Measurements from ENCODE around the gene CD79B.

The CD79B gene

GRCh38 chr17:63954402-63955063, 22.4 kb upstream of the CD79B start:
- DNase-seq (ENCODE audit: low read depth in 2 of 2) = no peak

- DNase-seq (ENCODE audit: low read depth in 2 of 2) = peak in 1 of 2 donors; percentile 19
Observed at GRCh38 chr17:63950940-63951907, 19.1 kb upstream of the CD79B start.

- no peak for DNase-seq (ENCODE audit: low read depth in 2 of 2)
Observed at GRCh38 chr17:63949576-63950250, 17.6 kb upstream of the CD79B start.

GRCh38 chr17:63948521-63948920, 16.4 kb upstream of the CD79B start:
- DNase-seq (ENCODE audit: low read depth in 2 of 2) = no peak

GRCh38 chr17:63947711-63948330, 15.7 kb upstream of the CD79B start:
- no peak for DNase-seq (ENCODE audit: low read depth in 2 of 2)

- peak; percentile 46 to 48 for DNase-seq (ENCODE audit: low read depth in 2 of 2)
Observed at GRCh38 chr17:63946440-63947363, 14.6 kb upstream of the CD79B start.

GRCh38 chr17:63945784-63946439, 13.8 kb upstream of the CD79B start:
- no peak for DNase-seq (ENCODE audit: low read depth in 2 of 2)

- DNase-seq (ENCODE audit: low read depth in 2 of 2) = no peak
Observed at GRCh38 chr17:63944736-63945499, 12.8 kb upstream of the CD79B start.

GRCh38 chr17:63943745-63944144, 11.6 kb upstream of the CD79B start:
- DNase-seq (ENCODE audit: low read depth in 2 of 2) = no peak

GRCh38 chr17:63942309-63942985, 10.3 kb upstream of the CD79B start:
- no peak for DNase-seq (ENCODE audit: low read depth in 2 of 2)

- DNase-seq (ENCODE audit: low read depth in 2 of 2) = no peak
Observed at GRCh38 chr17:63941751-63942150, 9.6 kb upstream of the CD79B start.

- no peak for DNase-seq (ENCODE audit: low read depth in 2 of 2)
Observed at GRCh38 chr17:63941162-63941561, 9.0 kb upstream of the CD79B start.

GRCh38 chr17:63940584-63940983, 8.5 kb upstream of the CD79B start:
- no peak for DNase-seq (ENCODE audit: low read depth in 2 of 2)

- no peak for DNase-seq (ENCODE audit: low read depth in 2 of 2)
Observed at GRCh38 chr17:63939884-63940283, 7.8 kb upstream of the CD79B start.

- no peak for DNase-seq (ENCODE audit: low read depth in 2 of 2)
Observed at GRCh38 chr17:63939401-63939800, 7.3 kb upstream of the CD79B start.

- DNase-seq (ENCODE audit: low read depth in 2 of 2) = no peak
Observed at GRCh38 chr17:63937920-63938319, 5.8 kb upstream of the CD79B start.

GRCh38 chr17:63937319-63937718, 5.2 kb upstream of the CD79B start:
- no peak for DNase-seq (ENCODE audit: low read depth in 2 of 2)

- no peak for DNase-seq (ENCODE audit: low read depth in 2 of 2)
Observed at GRCh38 chr17:63934183-63935112, 2.3 kb upstream of the CD79B start.

Measured in activated CD4-positive, alpha-beta T cell treated with anti-CD3 and anti-CD28 coated beads for 24 hours (primary cell).